ENCODE results near the gene PID1. TPM values are rescaled to one million over a fixed set of nuclear protein-coding genes. Genes with fewer than 3 reads are reported as not detected.

The PID1 gene
- total RNA-seq, 1 experiment from 2014 or later: 2.9 TPM

- in situ Hi-C loops (cut with HindIII; ENCODE audit: low pct_unique_long_range_greater_than_20kb, low sequenced_read_pairs) (no loop called here), intact Hi-C loops (cut with micrococcal nuclease; ENCODE audit: unreplicated experiment) (no loop called here)
- H3K27ac ChIP-seq (ENCODE audit: low read length): no peak overlapping the region
- TF ChIP-seq CTCF (IDR thresholded peaks at IDR 0.05) (no peak), TCF7L2 (IDR thresholded peaks at IDR 0.05; ENCODE audit: low read depth, low read length) (no peak), REST (IDR thresholded peaks at IDR 0.05; ENCODE audit: insufficient read depth in 1 of 2, low read depth in 2 of 2, low read length in 1 of 2) (no peak), SIN3A (IDR thresholded peaks at IDR 0.05; ENCODE audit: borderline replicate concordance, insufficient read depth, low read depth, low read length) (no peak), POLR2AphosphoS5 (IDR thresholded peaks at IDR 0.05; ENCODE audit: low read depth, low read length) (no peak)
- ChIA-PET POLR2A (no interaction called here), CTCF (no interaction called here)
- H3K4me1 ChIP-seq (ENCODE audit: control insufficient read depth, insufficient read depth, low read length): no peaks in the 10 kb centered on the region
- no TSS peak for BruUV-seq (replicated peaks)
- H3K27me3 ChIP-seq (ENCODE audit: control insufficient read depth, insufficient read depth, low read length): no peaks in the 10 kb centered on the region
- no peaks in the 10 kb centered on the region for H3K9me3 ChIP-seq (ENCODE audit: control insufficient read depth, insufficient read depth, low read depth, low read length)
- H3K36me3 ChIP-seq (ENCODE audit: control insufficient read depth, insufficient read depth, low read length): no peaks in the 10 kb centered on the region
- ATAC-seq: no peak
- DNase-seq (ENCODE audit: low read depth, low spot score): no peak
- H3K4me3 ChIP-seq (ENCODE audit: low read depth in 2 of 2, low read length in 2 of 2): no peak overlapping the region
Measured at GRCh38 chr2:229124136-229124535, 147.0 kb downstream of the PID1 start.

GRCh38 chr2:229118927-229119326 is 152.2 kb downstream of the PID1 start:
- Histone ChIP-seq H3K27ac (ENCODE audit: low read length) (no peak overlapping the region), H3K27me3 (ENCODE audit: control insufficient read depth, insufficient read depth, low read length) (no peaks in the 10 kb centered on the region), H3K36me3 (ENCODE audit: control insufficient read depth, insufficient read depth, low read length) (no peaks in the 10 kb centered on the region), H3K4me3 (ENCODE audit: low read depth in 2 of 2, low read length in 2 of 2) (no peak overlapping the region), H3K9me3 (ENCODE audit: control insufficient read depth, insufficient read depth, low read depth, low read length) (no peaks in the 10 kb centered on the region), H3K4me1 (ENCODE audit: control insufficient read depth, insufficient read depth, low read length) (no peaks in the 10 kb centered on the region)
- in situ Hi-C loops (cut with HindIII; ENCODE audit: low pct_unique_long_range_greater_than_20kb, low sequenced_read_pairs) (no loop called here), intact Hi-C loops (cut with micrococcal nuclease; ENCODE audit: unreplicated experiment) (no loop called here)
- CTCF ChIA-PET: no interaction called here
- BruUV-seq (replicated peaks): no TSS peak
- no peak for ATAC-seq
- POLR2A ChIA-PET: no interaction called here
- TF ChIP-seq POLR2AphosphoS5 (IDR thresholded peaks at IDR 0.05; ENCODE audit: low read depth, low read length) (no peak), CTCF (IDR thresholded peaks at IDR 0.05) (no peak), TCF7L2 (IDR thresholded peaks at IDR 0.05; ENCODE audit: low read depth, low read length) (no peak), SIN3A (IDR thresholded peaks at IDR 0.05; ENCODE audit: borderline replicate concordance, insufficient read depth, low read depth, low read length) (no peak), REST (IDR thresholded peaks at IDR 0.05; ENCODE audit: insufficient read depth in 1 of 2, low read depth in 2 of 2, low read length in 1 of 2) (no peak)
- DNase-seq (ENCODE audit: low read depth, low spot score): no peak

All from Panc1 (cell line).